Activated CD4-positive, alpha-beta T cell treated with anti-CD3 and anti-CD28 coated beads, Interleukin-2, amount 10 ng/mL, durations not matched to agents 7 days and 5 days (primary cell): ENCODE results near the gene ZNF552. TPM values are rescaled to one million over a fixed set of nuclear protein-coding genes. Genes with fewer than 3 reads are reported as not detected.
"Not testable (repeated sequence)": the region's sequence is repeated elsewhere in the genome, so short reads cannot be mapped to it uniquely, and the experiment has no call there.

ENCODE experiments used
- CTCF ChIA-PET: fragments of 350-600 bp; sonication (Branson Sonifier 250); formaldehyde crosslinking; loops from one replicate; lab custom pipeline; 2021; ENCODE audit warnings: antibody characterized with exemption; lab: Charles Lee
- POLR2A ChIA-PET: fragments of 350-600 bp; sonication (Branson Sonifier 250); formaldehyde crosslinking; loops from one replicate; lab custom pipeline; 2021; ENCODE audit warnings: antibody characterized with exemption; lab: Charles Lee
- DNase-seq: peaks from one replicate; pipeline ENCODE4 v3.0.0-alpha.2; 2020
- H3K27ac Mint-ChIP-seq: one replicate; pipeline ENCODE4 v1.8.0; 2021; ENCODE audit warnings: mild to moderate bottlenecking, moderate library complexity, mixed read lengths
- H3K27me3 Mint-ChIP-seq: one replicate; pipeline ENCODE4 v1.8.0; 2021; ENCODE audit warnings: mixed read lengths
- H3K36me3 Mint-ChIP-seq: one replicate; pipeline ENCODE4 v1.8.0; 2021; ENCODE audit warnings: low read depth, mixed read lengths
- H3K4me1 Mint-ChIP-seq: one replicate; pipeline ENCODE4 v1.8.0; 2021; ENCODE audit warnings: mixed read lengths
- H3K4me3 Mint-ChIP-seq: one replicate; pipeline ENCODE4 v1.8.0; 2021; ENCODE audit warnings: mild to moderate bottlenecking, moderate library complexity, mixed read lengths
- H3K9me3 Mint-ChIP-seq: one replicate; pipeline ENCODE4 v1.8.0; 2021; ENCODE audit warnings: mixed read lengths
- total RNA-seq, 2 experiments: library from RNA; stranded (reverse); gene quantifications; one replicate each; pipeline ENCODE4 v1.2.3, GENCODE V29; 2021

ZNF552 gene
- total RNA-seq, 2 experiments from 2014 or later = 8.7 to 10.0 TPM

GRCh38 chr19:57815247-57816075, 748 bp upstream of the ZNF552 start:
- Mint-ChIP-seq H3K4me1 (peaks cover 54% of the 10 kb centered on the region), H3K27me3 (no peaks in the 10 kb centered on the region), H3K27ac (peak overlapping the region; percentile 94), H3K36me3 (peaks cover 29% of the 10 kb centered on the region), H3K4me3 (peak overlapping the region; percentile 95), H3K9me3 (no peaks in the 10 kb centered on the region)
- no peak for DNase-seq
- POLR2A ChIA-PET = no interaction called here
- CTCF ChIA-PET = interaction anchor here (1.0 to 1.7 kb wide), 2 partner anchors 15 to 29 kb away, joined by 3 read pairs; no protein-coding TSS in a partner anchor

- Mint-ChIP-seq H3K36me3 (peaks cover 39% of the 10 kb centered on the region), H3K27ac (peak overlapping the region; percentile 94), H3K27me3 (no peaks in the 10 kb centered on the region), H3K4me3 (peak overlapping the region; percentile 95), H3K4me1 (peaks cover 44% of the 10 kb centered on the region), H3K9me3 (no peaks in the 10 kb centered on the region)
- ChIA-PET CTCF (interaction anchor here (1.7 kb wide), 1 partner anchor 31 kb away, joined by 3 read pairs; no protein-coding TSS in a partner anchor), POLR2A (no interaction called here)
- no peak for DNase-seq
Observed at GRCh38 chr19:57813919-57814504, 701 bp downstream of the ZNF552 start.

- H3K27me3 Mint-ChIP-seq, DNase-seq, POLR2A ChIA-PET, CTCF ChIA-PET, H3K9me3 Mint-ChIP-seq: not testable (repeated sequence)
- peaks cover 39% of the 10 kb centered on the region for H3K4me1 Mint-ChIP-seq
- peaks cover 45% of the 10 kb centered on the region for H3K36me3 Mint-ChIP-seq
- H3K4me3 Mint-ChIP-seq = peak overlapping the region; percentile 95
- peak overlapping the region; percentile 78 for H3K27ac Mint-ChIP-seq
Observed at GRCh38 chr19:57812975-57813820, 1.5 kb downstream of the ZNF552 start.

- DNase-seq = no peak
- POLR2A ChIA-PET = no interaction called here
- Mint-ChIP-seq H3K27ac (peak overlapping the region; percentile 65), H3K27me3 (no peaks in the 10 kb centered on the region), H3K4me3 (no peak overlapping the region), H3K4me1 (peaks cover 39% of the 10 kb centered on the region), H3K9me3 (no peaks in the 10 kb centered on the region), H3K36me3 (peaks cover 53% of the 10 kb centered on the region)
- CTCF ChIA-PET = no interaction called here
Observed at GRCh38 chr19:57812226-57812625, 2.5 kb downstream of the ZNF552 start.

DNA sequence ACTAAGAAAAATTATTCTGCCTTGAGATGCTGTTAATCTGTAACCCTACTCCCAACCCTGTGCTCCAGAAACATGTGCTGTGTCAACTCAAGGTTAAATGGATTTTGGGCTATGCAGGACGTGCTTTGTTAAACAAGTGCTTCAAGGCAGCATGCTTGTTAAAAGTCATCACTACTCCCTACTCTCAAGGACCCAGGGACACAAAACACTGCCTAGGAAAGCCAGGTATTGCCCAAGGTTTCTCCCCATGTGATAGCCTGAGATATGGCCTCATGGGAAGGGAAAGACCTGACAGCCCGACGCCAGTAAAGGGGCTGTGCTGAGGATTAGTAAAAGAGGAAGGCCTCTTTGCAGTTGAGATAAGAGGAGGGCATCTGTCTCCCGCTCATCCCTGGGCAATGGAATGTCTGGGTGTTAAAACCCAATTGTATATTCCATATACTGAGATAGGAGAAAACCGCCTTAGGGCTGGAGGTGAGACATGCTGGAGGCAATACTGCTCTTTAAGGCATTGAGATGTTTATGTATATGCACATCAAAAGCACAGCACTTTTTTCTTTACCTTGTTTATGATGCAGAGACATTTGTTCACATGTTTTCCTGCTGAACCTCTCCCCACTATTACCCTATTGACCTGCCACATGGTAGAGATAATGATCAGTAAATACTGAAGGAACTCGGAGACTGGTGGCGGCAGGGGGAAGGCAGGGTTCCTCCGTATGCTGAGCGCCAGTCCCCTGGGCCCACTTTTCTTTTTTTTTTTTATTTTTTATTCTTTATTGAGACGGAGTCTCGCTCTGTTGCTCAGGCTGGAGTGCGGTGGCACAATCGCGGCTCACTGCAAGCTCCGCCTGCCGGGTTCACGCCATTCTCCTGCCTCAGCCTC, 4.1 kb downstream of the ZNF552 start:
- H3K27me3 Mint-ChIP-seq, CTCF ChIA-PET, DNase-seq, POLR2A ChIA-PET, H3K9me3 Mint-ChIP-seq, H3K4me3 Mint-ChIP-seq: not testable (repeated sequence)
- peaks cover 57% of the 10 kb centered on the region for H3K36me3 Mint-ChIP-seq
- H3K4me1 Mint-ChIP-seq = peaks cover 37% of the 10 kb centered on the region
- H3K27ac Mint-ChIP-seq = peak overlapping the region; percentile 54

- ChIA-PET CTCF (interaction anchor here (0.6 to 0.8 kb wide), 2 partner anchors 9 to 80 kb away, joined by 3 to 5 read pairs; partner anchors contain the start of gene ZNF671), POLR2A (no interaction called here)
- Mint-ChIP-seq H3K36me3 (peaks cover 65% of the 10 kb centered on the region), H3K9me3 (no peaks in the 10 kb centered on the region), H3K27ac (no peak overlapping the region), H3K27me3 (no peaks in the 10 kb centered on the region), H3K4me3 (no peak overlapping the region), H3K4me1 (peaks cover 31% of the 10 kb centered on the region)
- no peak for DNase-seq
Observed at GRCh38 chr19:57807541-57807940, 7.2 kb downstream of the ZNF552 start.

DNA sequence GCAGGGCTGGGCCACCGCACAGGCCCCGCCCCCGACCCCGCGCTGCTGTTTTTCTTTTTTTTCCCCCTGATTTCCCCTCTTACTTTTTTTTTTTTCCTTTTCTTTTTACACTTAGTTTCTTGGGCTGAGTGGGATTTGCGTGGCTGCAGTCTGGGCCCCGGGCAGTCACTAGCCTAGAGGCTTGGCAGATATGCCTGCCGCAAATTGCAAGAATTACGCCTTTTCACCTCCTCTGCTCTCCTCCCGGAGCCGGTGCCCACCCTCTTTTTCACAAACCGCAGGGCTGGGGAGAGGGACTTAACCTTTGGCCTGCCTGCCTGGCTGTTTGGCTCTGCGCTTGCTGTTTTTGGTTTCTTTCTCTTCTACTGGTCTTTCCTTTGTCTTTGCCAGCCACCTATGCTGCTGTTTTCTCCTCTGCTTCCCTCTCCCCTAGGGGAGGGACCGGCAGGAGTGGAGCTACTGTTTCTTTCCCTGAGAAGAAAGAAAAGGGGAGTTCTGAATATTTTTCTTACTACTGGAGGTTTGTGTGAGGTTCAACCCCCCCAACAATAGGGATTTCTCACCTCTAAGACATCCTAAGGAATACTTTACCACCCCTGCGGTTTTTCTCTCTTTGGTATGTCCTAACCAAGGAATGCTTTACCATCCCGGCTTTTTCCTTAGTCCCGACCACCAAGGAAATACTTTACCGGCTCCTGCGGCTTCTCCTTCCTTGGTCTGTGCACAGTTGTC, 11.0 kb downstream of the ZNF552 start:
- DNase-seq = no peak
- ChIA-PET CTCF (no interaction called here), POLR2A (no interaction called here)
- Mint-ChIP-seq H3K36me3 (peaks cover 50% of the 10 kb centered on the region), H3K27ac (peak overlapping the region; percentile 78), H3K27me3 (no peaks in the 10 kb centered on the region), H3K4me3 (peak overlapping the region; percentile 56), H3K9me3 (no peaks in the 10 kb centered on the region), H3K4me1 (peaks cover 28% of the 10 kb centered on the region)

DNA sequence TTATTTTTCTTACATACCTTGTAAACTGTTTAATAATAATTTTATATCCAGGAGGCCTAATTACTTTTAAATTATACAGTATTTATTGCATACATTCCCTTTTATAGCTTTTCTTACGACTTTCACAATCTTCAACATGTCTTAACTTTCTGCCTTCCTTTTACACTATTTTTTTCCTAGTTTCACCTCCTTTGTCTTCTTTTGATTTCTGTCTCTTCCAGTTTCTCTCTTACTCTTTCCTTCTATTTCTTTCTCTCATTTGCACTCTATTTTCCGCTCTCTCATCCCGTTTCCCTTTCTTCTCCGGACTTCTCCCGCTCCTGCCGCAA, 11.5 kb downstream of the ZNF552 start:
- Mint-ChIP-seq H3K4me1 (peaks cover 28% of the 10 kb centered on the region), H3K4me3 (peak overlapping the region; percentile 56), H3K9me3 (no peaks in the 10 kb centered on the region), H3K27me3 (no peaks in the 10 kb centered on the region), H3K36me3 (peaks cover 45% of the 10 kb centered on the region), H3K27ac (peak overlapping the region; percentile 78)
- ChIA-PET CTCF (no interaction called here), POLR2A (no interaction called here)
- DNase-seq = no peak

DNA sequence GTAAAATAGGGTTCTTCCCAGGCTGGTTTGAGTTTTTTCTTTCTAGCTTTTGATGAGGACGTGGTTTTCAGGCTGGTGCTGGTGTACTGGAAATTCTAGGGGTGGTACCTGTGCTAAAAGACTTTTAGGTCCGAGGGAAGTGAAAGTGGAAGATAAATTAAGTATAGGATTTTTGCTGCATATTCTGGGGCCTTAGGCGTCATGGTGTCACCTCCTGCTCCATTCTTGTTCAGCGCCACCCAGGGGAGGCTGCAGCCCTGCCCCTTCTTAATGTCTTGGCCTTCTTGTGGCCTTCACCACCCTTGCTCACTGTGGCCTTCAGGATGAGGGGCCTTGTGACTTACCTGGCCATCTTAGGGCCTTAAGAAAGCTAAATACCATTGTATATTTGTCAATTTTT, 12.4 kb downstream of the ZNF552 start:
- no peak for DNase-seq
- Mint-ChIP-seq H3K36me3 (peaks cover 38% of the 10 kb centered on the region), H3K9me3 (no peaks in the 10 kb centered on the region), H3K27ac (no peak overlapping the region), H3K27me3 (no peaks in the 10 kb centered on the region), H3K4me1 (peaks cover 29% of the 10 kb centered on the region), H3K4me3 (no peak overlapping the region)
- CTCF ChIA-PET = no interaction called here
- POLR2A ChIA-PET = no interaction called here

DNA sequence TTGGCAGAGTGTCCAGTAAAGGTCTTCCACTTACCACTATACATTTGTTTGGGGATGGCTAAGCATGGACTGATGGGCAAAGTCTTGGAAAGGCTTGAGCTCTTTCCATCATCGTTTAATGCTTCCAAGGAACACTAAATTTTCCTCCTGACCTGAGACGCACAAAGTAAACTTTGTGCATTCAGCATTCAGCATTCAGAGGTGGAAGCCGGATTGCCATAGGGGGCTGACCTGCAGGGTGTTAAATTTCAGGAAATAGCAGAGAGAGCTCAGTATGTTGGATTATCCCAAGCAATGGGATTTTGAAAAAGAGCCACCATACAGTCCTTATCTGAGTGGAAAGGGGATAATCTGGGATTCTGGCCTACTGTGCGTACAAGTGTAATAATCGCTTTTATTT, 14.0 kb downstream of the ZNF552 start:
- H3K36me3 Mint-ChIP-seq = peaks cover 42% of the 10 kb centered on the region
- POLR2A ChIA-PET = no interaction called here
- CTCF ChIA-PET = interaction anchor here (0.7 kb wide), 1 partner anchor 14 kb away, joined by 3 read pairs; the partner anchor contains the start of gene ZNF552

GRCh38 chr19:57796580-57796979, 18.1 kb downstream of the ZNF552 start:
- POLR2A ChIA-PET, H3K27me3 Mint-ChIP-seq, H3K4me3 Mint-ChIP-seq, H3K4me1 Mint-ChIP-seq, CTCF ChIA-PET, H3K27ac Mint-ChIP-seq, H3K9me3 Mint-ChIP-seq, DNase-seq: not testable (repeated sequence)
- peaks cover 42% of the 10 kb centered on the region for H3K36me3 Mint-ChIP-seq

More for the DNA sequence above, 14.0 kb downstream of the ZNF552 start:
- Mint-ChIP-seq H3K9me3 (no peaks in the 10 kb centered on the region), H3K27me3 (no peaks in the 10 kb centered on the region), H3K4me3 (no peak overlapping the region), H3K27ac (no peak overlapping the region), H3K4me1 (peaks cover 29% of the 10 kb centered on the region)
- DNase-seq = no peak
